Ishikawa (cell line): ENCODE data around the gene PFKP.

Experiments
- CEBPB ChIP-seq: IDR thresholded peaks from 2 replicates; pipeline ENCODE4 v1.6.1; 2012
- EGR1 ChIP-seq: IDR thresholded peaks from 2 replicates; pipeline ENCODE4 v1.6.1; 2012
- EP300 ChIP-seq: IDR thresholded peaks from 2 replicates; pipeline ENCODE4 v1.6.1; 2012; ENCODE audit warnings: borderline replicate concordance
- MAX ChIP-seq: IDR thresholded peaks from 2 replicates; pipeline ENCODE4 v1.6.1; 2012
- RAD21 ChIP-seq: IDR thresholded peaks from 2 replicates; pipeline ENCODE4 v1.6.1; 2012; ENCODE audit warnings: low read depth
- TAF1 ChIP-seq: IDR thresholded peaks from 2 replicates; pipeline ENCODE4 v1.6.1; 2012; ENCODE audit warnings: low read depth, mild to moderate bottlenecking
- TCF12 ChIP-seq: IDR thresholded peaks from 2 replicates; pipeline ENCODE4 v1.6.1; 2012; ENCODE audit warnings: low read depth
- YY1 ChIP-seq: IDR thresholded peaks from 2 replicates; pipeline ENCODE4 v1.6.1; 2012; ENCODE audit warnings: low read depth
- TF ChIP-seq, protein P1 (sequence below): IDR thresholded peaks from 2 replicates; pipeline ENCODE4 v1.6.1; 2012; ENCODE audit warnings: low read depth, mild to moderate bottlenecking

- no peak for TF ChIP-seq EP300
- no peak for TF ChIP-seq TAF1
- TF ChIP-seq, protein P1, sequence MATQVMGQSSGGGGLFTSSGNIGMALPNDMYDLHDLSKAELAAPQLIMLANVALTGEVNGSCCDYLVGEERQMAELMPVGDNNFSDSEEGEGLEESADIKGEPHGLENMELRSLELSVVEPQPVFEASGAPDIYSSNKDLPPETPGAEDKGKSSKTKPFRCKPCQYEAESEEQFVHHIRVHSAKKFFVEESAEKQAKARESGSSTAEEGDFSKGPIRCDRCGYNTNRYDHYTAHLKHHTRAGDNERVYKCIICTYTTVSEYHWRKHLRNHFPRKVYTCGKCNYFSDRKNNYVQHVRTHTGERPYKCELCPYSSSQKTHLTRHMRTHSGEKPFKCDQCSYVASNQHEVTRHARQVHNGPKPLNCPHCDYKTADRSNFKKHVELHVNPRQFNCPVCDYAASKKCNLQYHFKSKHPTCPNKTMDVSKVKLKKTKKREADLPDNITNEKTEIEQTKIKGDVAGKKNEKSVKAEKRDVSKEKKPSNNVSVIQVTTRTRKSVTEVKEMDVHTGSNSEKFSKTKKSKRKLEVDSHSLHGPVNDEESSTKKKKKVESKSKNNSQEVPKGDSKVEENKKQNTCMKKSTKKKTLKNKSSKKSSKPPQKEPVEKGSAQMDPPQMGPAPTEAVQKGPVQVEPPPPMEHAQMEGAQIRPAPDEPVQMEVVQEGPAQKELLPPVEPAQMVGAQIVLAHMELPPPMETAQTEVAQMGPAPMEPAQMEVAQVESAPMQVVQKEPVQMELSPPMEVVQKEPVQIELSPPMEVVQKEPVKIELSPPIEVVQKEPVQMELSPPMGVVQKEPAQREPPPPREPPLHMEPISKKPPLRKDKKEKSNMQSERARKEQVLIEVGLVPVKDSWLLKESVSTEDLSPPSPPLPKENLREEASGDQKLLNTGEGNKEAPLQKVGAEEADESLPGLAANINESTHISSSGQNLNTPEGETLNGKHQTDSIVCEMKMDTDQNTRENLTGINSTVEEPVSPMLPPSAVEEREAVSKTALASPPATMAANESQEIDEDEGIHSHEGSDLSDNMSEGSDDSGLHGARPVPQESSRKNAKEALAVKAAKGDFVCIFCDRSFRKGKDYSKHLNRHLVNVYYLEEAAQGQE, result no peak
- no peak for TF ChIP-seq MAX
- TF ChIP-seq RAD21, result no peak
- TF ChIP-seq TCF12, result no peak
- TF ChIP-seq YY1, result no peak
- no peak for TF ChIP-seq EGR1
- TF ChIP-seq CEBPB, result no peak
Measured at GRCh38 chr10:3102720-3103427, 35.5 kb downstream of the PFKP start.
